Measurements from ENCODE around the gene CARMIL1.

Gene CARMIL1

DNA sequence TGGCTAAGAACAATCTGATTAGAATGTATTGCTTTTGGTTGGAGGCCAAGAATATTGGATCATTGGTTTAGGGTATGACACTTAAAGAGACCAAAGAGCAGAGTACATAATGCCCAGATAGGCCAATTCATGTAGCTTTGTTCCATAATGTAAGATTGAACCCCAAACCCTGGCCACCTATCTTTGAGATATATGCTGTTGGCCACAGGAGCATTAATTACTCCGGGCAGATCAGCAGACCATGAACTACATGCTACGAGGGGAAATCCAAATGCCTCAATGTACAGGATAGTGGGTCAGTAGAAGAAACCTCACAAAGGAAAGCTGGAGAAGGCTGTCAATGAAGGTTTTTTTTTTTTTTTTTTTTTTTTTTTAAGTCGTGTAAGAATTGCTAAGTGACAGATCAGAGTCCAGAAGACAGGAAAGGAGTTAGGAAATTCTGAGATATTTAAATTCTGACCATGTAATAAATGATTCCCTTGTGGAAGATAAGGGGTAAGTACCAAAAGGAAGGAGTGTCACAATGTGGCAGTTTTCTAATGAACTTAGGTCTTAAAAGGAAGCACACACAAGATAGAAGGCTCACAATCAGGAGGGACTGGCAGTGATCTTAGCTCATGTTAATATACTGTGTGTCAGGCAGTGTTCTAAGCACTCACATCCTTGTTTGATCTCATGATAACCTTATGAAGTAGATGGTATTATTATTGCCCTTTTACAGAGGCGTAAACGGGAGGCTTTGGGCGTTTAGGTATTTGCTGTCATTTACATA, 61.4 kb downstream of the CARMIL1 start:
- DNase-seq = no peak

DNA sequence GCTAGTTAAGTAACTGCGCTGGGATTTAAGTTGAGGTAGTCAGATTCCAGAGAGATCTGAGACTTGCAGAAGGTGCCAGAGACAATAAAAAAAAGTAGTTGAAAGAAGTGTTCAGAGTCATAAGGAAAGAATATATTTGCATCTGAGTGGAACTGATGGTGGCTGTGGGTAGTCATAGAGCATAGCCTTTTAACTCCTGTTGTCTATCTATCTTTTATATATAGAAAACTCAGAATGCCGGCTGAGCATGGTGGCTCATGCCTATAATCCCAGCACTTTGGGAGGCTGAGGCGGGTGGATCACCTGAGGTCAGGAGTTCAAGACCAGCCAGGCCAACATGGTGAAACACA, 62.0 kb downstream of the CARMIL1 start:
- no peak for DNase-seq

DNA sequence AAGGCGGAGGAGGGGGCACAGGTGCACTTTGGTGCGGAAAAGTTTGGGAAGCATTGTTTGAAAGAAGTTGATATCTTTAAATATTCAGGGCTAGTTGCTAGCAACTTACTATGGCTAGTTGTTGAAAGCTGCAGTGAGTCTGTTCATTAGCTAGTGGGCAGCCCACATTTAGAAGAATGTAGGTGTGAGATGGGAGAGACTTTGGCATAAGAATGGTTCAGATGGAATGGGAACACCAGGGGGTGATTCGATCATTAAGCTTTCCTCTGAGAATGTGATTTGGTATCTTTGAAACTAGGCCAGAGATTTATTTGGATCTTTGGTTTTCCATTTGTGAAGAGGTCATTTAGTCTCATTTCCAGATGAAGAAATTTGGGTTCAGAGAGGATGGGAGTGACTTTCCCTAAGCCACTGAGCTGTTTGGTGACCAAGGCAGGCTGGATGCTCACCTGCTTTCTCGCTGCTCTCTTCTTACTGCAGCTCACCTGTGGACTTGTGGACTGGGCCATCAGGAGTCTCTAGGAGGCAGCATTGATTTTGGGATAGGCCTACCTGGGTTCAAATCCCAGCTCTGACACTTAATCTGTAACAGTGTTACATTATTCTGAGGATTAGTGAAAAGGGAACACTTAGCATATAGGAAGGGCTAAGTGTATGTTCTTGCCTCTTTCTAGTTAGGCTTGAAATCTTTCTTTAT, 62.9 kb downstream of the CARMIL1 start:
- DNase-seq = no peak

DNA sequence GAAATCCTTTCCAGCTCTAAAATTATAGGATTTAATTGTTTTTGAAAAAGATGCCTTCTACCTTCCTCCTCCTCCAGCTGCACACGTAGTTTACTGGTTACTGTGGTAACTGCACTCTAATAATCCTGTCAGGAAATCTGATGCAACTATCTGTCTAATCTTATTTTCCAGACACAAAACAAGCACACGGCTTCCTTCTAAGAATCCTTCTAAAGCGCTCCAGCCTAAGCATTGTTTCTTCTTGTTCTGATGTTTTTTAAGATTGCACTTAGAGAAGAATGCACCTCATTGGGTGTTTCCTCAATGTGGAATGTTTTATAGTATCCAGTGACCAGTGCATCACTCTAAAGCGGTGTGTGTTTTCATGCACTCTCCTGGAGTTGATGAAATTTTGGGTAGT, 63.6 kb downstream of the CARMIL1 start:
- DNase-seq = peak; percentile 5 to 28

DNA sequence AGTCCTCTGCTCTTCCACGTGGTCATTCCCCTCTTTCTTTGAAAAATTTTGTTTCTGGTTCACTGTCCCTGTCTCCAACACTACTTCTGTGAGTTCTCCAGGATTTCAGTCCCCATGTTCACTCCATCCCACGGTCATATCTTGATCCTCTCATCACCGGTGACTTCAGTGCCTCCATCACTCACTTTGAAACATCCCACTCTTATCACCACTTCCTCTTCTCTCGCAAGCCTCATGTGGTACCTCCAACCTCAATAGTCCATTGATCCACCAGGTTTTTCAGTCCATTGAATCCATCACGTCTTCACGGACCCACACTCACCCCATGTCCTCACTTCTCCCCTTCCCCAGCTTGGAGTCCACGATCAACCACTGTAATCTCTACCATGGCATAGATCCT, 64.8 kb downstream of the CARMIL1 start:
- DNase-seq = no peak

DNA sequence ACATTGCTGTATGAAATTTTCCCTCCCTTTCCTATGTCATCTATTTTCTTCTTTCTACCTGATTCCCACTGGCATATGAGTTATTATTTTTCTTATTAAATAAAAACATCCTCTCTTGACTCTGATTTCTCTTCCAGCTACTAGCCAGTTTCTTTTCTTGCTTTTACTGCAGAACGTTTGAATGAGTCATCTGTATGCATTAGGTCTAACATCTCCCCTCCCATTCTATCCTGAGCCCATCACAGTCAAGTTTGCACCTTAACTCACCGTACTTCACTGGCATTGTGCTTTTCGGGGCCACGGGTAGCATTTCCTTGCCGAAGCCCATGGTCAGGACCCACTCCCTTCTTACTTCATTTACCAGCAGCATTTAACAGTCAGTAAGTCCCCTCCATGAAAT, 65.7 kb downstream of the CARMIL1 start:
- no peak for DNase-seq

DNA sequence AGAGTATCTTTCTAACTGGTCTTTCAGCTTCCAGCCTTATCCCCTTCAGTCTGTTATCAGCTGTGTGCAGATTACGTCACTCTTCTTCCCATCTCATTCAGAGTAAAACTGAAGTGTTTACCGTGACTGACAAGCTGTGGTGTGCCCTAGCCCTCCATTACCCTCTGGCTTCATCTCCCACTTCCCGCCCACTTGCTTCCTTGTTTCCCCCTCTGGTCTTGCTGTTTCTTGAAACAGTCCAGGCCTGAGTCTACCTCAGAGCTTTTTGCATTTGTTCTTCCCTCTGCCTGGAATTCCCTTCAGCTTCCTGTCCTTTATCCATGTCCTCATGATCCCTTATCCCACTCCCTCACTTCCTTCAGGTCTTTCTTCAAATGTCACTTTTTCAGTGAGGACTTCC, 66.9 kb downstream of the CARMIL1 start:
- DNase-seq = no peak

DNA sequence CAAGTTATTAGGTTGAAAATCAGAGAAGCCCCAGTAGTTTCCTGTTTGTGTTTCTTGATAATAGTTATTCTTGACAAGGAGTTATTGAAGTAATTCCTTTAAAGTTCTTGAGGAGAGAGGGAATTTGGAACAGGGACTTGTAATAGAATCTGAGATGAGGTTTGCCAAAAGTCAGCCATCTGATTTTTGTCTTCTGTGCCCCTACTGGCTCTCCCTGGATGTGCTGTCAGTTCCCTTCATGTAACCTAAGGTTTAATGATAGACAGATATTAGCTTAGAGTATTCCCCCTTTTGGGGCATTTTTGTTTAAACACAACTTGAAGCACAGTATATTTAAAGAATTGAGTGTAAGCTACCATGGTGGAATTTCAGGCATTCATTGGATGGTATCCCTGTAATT, 71.4 kb downstream of the CARMIL1 start:
- no peak for DNase-seq

DNA sequence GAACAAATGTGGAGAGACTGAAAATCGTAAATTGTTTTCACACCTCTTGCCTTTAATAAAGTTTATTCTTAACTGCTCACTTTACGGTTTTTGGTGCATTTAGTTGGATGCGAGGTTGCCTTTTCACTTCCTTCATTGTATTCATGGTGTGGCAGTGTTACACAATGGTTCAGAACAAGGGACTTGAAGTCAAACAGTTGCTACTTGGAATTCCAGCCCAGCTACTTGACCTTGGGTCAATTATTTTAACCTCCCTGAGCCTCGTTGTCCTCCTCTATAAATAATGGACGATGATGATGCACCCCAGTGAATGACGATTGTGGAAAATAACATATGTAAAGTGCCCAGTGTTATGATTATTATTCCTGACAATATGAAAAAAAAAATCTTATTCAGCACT, 72.3 kb downstream of the CARMIL1 start:
- no peak for DNase-seq

DNA sequence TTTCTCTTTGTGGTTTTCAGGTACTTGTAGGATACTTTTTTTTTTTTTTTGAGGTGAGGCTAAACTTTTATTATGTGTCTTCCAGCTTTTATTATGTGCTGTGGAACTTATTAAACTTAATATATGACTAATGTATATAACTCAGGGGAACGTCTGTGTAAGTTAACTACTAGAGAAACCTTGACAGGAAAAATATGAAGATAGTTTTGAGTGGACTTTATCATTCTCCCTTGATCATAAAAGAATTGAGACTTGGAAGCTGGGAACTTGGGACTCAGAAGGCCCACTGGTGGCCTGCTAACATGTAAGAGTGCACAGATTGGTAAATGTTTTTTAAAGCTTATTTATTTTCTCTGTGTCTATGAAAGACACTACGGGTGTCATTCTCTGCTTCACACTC, 73.1 kb downstream of the CARMIL1 start:
- no peak for DNase-seq

DNA sequence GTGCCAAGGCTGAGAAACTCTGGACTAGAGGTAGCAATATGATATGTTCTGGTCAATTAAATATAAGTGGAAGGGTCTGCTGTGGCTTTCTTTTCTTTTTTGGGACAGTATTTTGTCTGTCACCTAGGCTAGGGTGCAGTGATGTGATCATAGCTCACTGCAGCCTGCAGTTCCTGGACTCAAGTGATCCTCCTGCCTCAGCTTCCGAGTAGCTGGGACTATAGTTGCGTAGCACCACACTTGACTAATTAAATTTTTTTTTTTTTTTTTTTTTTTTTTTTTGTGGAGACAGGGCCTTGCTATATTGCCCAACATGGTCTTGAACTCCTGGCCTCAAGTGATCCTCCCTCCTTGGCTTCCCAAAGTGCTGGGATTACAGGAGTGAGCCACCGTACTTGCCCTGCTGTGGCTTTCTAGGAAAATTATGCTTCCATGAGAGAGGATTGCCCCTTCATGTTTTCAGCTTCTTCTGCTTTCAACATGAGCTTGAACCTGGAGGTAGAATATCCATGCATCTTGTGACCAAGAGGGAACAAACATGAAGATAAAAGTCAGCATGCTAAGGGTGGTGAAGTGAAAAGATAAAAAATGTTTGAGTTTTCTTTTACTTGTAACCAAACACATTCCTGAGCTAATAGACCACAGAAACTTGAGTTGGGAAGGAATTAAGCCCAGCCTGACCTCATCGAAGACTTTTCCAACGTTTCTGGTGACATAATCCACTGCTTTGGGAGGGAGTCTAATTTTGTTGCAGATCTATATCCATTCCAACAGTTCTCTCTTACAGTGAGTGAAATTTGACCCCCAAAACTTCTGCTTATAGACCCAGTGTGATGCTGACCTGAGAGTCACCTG, 75.1 kb downstream of the CARMIL1 start:
- DNase-seq = no peak

DNA sequence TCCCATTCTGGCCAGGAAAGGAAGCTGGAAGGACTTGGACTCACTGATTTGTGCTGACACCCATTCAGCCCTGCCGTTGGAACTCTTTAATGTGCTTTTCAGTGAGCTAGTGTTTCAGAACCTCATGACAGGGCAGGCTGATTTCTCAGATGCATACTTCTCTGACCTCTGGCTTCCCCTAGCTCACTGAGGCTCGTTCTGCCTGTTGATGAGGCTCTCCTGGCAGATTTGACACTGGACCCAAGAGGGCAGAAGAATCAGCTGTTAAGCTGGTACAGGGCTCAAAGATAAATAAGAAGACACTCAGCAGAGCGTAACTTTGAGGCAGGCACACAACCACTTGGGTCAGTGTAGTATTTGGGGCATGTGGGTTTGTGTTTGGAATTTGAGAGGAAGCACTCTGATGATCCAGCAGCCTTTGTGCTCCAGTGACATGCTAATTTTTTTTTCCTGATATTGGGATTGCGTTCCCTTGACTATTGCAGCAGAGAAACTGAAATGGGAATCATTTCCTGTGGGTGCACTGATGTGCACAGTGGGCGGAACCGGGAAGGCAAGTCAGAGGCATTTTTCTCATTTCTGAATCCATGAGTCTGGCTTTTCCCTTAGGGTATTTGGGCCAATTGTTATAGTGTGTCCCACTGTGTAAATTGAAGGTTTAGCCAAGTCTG, 80.2 kb downstream of the CARMIL1 start:
- DNase-seq = no peak

DNA sequence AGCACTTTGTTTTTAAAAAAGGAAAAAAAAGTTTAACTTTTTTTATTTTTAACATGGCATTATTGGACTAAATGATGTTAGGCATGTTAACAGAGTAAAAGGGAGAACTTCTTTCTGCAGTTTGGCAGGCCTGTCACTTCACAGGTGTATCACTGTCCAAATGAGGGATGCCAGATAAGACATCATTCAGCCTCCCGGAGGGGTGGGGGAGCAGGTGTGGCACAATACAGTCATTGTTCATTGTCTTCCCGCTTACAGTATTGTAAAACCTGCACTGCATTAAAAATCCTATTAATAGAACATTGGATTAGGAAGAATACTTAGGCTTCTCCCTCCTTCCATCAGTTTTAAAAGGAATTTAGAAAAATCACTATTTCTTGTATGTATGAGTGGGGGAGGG, 80.7 kb downstream of the CARMIL1 start:
- DNase-seq = no peak

DNA sequence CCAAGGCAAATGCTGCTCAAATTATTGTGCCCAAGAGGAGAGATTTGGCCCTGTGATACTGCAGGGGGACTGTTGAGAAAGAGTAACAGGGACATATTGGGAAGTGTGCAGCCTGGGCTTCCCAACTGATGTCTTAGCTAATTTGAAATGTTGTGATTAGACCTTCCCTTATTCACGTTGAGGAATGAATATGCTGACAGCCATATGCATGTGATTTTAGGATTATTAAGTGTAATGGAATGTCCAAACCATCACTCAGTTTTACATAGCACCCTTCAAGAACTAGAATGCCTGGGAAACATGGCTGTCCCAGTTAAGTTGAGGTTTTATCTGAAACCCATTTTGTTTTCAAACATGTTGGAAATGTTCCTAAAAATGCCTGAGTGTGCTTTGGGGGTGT, 81.4 kb downstream of the CARMIL1 start:
- DNase-seq = no peak

DNA sequence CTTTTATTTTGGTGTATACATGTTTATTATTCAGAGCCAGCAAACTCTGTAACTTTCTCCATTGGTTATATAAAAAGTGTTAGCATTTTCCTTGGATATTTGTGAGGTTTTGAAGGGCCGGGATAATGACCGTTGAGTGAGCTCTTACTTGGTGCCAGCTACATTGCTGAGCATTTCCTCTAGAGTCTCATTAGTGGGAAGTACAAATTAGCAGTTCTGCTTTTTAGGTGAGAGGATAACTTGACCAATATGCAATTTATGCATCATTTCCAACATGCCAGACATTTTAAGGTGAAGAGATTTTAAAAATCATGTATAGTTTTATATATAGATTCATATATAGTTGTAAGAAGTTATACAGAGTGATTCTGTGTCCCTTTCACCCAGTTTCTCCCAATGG, 84.3 kb downstream of the CARMIL1 start:
- DNase-seq = peak; percentile 34 to 44

DNA sequence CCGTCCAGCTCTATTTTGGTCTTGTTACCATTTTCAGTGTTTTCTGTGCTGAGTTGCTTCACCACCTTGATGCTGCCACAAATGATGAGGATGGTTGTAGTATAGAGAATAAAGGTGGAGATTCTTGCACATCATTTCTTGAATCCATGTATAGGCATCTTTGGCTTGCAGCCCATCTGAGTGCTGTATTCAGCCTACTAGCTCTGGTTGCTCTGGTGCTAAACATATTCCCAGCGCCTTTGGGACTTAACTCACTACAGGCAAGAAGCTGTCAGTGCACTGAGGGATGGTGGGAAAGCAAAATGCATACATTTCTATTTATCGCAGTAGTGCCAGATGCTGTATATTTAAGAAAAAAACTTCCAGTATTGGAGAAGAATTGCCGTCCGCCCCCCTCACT, 86.0 kb downstream of the CARMIL1 start:
- DNase-seq = no peak

DNA sequence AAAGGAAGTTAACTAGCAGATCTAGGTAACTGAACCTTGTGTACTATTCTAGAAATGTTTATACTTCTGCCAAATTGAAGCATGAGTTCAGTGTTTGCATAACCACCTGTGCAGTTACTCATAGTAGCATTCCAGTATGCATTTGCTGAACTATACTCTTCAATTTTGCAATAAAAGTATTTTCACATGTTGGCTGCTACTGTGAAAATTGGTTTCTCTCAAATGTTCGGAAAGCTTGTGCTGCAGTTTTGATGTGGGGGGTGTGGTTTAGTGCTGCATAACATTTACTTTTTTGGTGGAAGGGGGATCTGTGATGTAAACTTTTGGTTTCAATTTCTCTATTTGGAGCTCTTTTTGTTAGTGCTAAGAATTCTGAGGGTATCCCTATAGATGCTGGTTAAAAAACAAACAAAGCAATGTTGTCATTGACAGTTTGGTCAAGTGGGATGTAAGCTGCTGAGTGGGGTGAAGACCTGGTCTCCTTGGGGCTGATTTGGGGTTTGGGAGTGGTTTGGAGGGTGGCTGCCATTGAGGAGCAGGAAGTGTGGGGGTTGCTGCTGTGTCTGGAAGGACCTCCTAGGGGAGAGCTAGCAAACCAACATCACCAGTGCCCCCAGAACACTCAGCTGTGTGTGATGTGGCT, 87.8 kb downstream of the CARMIL1 start:
- no peak for DNase-seq

DNA sequence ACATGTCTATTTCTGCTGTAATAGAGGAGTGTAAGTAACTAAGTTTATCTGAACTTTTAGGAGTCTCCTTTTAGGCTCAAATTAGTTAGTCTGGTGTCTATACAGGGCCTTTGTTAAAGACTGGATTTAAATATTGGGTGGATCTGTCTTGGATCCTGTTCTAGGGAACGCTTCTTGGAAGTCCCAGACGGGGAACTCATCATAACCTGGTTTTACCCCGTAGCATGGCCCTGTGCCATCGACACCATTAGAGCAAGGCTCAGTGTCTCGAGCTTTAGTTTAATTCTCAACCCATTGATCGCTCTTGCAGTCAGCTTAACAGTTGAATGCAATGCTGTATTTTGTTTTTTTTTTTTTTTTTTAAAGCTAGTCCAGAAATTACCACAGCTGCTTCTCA, 89.9 kb downstream of the CARMIL1 start:
- DNase-seq = no peak

DNA sequence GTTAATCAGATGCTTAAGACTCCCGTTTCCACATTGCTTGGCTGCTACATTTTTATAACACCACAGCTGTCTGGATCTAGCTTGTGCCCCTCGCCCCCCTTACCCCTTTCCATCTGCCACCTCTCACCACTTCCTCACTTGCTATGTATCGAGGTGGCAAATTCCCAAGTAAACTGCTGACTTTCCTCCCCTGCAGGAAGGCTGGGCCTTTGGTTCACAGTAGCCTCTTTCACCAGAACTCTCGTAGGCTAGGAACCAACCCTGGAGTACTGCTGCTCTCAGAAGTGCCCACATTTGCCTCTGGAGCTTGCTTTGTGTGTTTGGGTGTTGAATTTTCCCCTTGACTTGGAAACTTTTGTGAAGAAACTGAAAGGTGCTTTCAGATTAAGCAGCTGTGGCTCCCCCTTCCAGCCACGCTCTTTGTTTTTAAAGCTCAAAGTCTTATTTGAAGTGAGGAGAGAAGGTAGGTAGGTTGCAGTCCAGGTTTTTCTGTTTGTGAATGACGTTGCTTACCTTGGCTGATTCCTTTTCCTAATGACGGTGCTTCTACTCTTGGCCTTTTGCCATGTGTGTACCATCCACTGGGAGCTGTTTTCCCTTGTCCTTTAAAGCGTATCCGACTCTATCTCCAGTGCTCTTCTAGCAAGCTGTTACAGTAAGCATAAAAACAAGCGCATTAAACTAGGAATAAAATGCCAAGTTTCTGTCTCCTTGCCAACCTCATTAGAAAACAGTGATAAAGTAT, 90.4 kb downstream of the CARMIL1 start:
- DNase-seq = peak; percentile 3 to 8

DNA sequence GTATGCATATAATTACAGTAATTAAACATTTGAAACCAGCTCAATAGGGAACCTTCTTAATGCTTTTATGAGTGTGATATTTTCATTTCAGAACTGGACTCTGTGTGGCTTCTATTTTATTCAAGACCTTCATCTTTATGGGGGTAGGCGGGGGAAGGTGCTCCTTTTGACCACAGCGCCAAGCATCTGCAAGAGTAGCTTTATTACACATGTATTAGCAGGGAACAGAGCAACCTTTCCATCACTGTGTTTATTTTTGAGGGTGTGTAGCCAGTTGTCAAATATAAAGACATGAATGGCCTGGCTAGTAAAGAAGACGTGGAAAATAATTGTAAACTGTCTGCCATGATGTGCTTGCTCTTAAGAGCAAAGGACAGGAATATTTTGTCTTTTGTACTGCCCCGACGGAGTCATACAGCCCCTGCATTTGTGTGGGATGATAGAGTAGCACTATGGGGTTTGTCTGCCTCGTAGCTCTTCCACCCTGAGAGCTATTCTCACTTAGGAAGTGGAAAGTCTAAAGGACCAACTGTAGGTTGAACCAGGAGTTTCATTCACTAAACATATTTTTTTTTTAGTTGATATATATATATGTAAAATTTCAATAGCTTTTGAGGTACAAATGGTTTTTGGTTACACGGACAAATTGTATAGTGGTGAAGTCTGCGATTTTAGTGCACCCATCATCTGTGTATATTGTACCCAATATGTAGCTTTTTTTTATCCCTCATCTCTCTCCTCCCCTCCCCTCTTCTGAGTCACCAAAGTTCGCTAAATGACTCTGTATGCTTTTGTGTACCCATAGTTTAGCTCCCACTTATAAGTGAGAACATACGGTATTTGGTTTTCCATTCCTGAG, 91.2 kb downstream of the CARMIL1 start:
- no peak for DNase-seq

DNA sequence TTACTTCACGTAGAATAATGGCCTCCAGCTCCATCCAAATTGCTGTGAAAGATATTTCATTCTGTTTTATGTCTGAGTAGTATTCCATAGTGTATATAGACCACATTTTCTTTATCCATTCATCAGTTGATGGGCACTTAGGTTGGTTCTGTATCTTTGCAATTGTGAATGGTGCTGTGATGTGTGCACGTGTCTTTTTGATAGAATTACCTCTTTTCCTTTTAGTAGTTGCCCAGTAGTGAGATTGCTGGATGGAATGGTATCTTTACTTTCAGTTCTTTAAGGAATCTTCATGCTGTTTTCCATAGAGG, 91.8 kb downstream of the CARMIL1 start:
- no peak for DNase-seq
